ENCODE results near the gene SOX15. TPM values are rescaled to one million over a fixed set of nuclear protein-coding genes. Genes with fewer than 3 reads are reported as not detected.
A peak's percentile ranks its signal among the peaks of the same experiment; 100 is the strongest.

Gene SOX15
- total and polyA plus RNA-seq, 2 of the 13 experiments (the other 11 are each of a cell fraction or from before 2014, with no cell fraction given), result 0.07 to 0.18 TPM

DNA sequence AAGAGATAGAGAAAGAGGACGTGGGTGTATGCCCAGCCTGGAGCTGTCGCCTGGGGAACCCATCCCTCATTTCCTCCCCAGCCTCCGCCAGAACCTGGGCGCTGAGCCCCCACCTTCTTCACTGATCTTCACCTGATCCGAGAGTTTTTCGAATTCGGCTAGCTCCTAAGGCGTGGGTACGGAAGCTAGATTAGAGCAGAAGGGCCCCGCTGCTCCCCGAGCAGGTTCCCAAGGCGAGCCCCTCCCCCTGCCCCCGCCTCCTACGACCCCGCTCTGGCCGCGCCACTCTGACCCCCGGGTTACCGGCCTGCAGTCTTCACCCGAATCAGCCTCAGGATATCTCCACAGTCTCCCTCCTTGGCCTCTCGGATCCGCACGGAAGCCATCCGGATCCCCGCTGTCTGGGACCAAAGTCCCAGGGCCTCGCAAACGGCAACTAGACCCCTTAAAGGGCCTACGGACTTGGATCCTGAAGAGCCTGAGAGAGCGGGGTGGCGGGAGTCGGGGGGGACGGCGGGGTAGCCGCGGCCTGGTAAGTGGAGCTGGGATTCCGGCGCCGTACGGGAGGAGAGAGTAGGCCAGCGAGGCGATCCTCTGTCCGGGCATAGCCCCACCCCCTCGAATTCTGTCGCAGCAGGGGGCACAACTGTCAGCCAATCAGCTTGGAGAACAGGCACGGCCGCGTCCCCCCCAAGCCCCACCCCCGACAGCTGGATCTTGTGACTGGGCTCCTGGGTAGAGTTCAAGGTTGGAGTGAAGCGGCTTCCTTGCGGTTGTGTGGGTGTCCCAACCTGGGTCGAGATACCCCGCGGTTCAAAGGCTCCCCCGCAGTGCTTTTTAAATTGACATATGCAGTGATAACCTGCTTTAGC, 37.6 kb upstream of the SOX15 start, which contains the start of gene SAT2 (continued):
- TF ChIP-seq, protein P1, sequence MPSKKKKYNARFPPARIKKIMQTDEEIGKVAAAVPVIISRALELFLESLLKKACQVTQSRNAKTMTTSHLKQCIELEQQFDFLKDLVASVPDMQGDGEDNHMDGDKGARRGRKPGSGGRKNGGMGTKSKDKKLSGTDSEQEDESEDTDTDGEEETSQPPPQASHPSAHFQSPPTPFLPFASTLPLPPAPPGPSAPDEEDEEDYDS (CRISPR knock-in tag; IDR thresholded peaks at IDR 0.05), result peak; percentile 76
- TF ChIP-seq FLYWCH1 (CRISPR knock-in tag; IDR thresholded peaks at IDR 0.05), result no peak
- no peak for TF ChIP-seq CBX5 (CRISPR knock-in tag; IDR thresholded peaks at IDR 0.05; ENCODE audit: borderline replicate concordance)
- TF ChIP-seq ZSCAN31 (CRISPR knock-in tag; IDR thresholded peaks at IDR 0.05; ENCODE audit: low read depth), result no peak
- TF ChIP-seq, protein P2, sequence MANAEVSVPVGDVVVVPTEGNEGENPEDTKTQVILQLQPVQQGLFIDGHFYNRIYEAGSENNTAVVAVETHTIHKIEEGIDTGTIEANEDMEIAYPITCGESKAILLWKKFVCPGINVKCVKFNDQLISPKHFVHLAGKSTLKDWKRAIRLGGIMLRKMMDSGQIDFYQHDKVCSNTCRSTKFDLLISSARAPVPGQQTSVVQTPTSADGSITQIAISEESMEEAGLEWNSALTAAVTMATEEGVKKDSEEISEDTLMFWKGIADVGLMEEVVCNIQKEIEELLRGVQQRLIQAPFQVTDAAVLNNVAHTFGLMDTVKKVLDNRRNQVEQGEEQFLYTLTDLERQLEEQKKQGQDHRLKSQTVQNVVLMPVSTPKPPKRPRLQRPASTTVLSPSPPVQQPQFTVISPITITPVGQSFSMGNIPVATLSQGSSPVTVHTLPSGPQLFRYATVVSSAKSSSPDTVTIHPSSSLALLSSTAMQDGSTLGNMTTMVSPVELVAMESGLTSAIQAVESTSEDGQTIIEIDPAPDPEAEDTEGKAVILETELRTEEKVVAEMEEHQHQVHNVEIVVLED (CRISPR knock-in tag; IDR thresholded peaks at IDR 0.05; ENCODE audit: borderline replicate concordance), result peak; percentile 24; the same call in 1 of the 2 replicates
- no peak for TF ChIP-seq NFATC3 (CRISPR knock-in tag; IDR thresholded peaks at IDR 0.05)
- TF ChIP-seq NR2F1 (CRISPR knock-in tag; IDR thresholded peaks at IDR 0.05), result no peak; a peak in 1 of 4 replicates
- peak; percentile 77 for TF ChIP-seq ASH2L (IDR thresholded peaks at IDR 0.05; ENCODE audit: insufficient read length, low read depth, low read length)
- TF ChIP-seq, protein P3, sequence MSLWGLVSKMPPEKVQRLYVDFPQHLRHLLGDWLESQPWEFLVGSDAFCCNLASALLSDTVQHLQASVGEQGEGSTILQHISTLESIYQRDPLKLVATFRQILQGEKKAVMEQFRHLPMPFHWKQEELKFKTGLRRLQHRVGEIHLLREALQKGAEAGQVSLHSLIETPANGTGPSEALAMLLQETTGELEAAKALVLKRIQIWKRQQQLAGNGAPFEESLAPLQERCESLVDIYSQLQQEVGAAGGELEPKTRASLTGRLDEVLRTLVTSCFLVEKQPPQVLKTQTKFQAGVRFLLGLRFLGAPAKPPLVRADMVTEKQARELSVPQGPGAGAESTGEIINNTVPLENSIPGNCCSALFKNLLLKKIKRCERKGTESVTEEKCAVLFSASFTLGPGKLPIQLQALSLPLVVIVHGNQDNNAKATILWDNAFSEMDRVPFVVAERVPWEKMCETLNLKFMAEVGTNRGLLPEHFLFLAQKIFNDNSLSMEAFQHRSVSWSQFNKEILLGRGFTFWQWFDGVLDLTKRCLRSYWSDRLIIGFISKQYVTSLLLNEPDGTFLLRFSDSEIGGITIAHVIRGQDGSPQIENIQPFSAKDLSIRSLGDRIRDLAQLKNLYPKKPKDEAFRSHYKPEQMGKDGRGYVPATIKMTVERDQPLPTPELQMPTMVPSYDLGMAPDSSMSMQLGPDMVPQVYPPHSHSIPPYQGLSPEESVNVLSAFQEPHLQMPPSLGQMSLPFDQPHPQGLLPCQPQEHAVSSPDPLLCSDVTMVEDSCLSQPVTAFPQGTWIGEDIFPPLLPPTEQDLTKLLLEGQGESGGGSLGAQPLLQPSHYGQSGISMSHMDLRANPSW (CRISPR knock-in tag; IDR thresholded peaks at IDR 0.05; ENCODE audit: borderline replicate concordance), result no peak
- TF ChIP-seq SOX5 (CRISPR knock-in tag; IDR thresholded peaks at IDR 0.05; ENCODE audit: borderline replicate concordance), result peak; percentile 21; the same call in 1 of the 2 replicates
- no peak for TF ChIP-seq CENPX (CRISPR knock-in tag; IDR thresholded peaks at IDR 0.05)
- TF ChIP-seq ZNF746 (CRISPR knock-in tag; IDR thresholded peaks at IDR 0.05), result 0 out of 2 replicates have a peak, but pooled peaks have one; percentile 32
- no peak for TF ChIP-seq ZNF556 (CRISPR knock-in tag; IDR thresholded peaks at IDR 0.05; ENCODE audit: borderline replicate concordance)
- TF ChIP-seq, protein P4, sequence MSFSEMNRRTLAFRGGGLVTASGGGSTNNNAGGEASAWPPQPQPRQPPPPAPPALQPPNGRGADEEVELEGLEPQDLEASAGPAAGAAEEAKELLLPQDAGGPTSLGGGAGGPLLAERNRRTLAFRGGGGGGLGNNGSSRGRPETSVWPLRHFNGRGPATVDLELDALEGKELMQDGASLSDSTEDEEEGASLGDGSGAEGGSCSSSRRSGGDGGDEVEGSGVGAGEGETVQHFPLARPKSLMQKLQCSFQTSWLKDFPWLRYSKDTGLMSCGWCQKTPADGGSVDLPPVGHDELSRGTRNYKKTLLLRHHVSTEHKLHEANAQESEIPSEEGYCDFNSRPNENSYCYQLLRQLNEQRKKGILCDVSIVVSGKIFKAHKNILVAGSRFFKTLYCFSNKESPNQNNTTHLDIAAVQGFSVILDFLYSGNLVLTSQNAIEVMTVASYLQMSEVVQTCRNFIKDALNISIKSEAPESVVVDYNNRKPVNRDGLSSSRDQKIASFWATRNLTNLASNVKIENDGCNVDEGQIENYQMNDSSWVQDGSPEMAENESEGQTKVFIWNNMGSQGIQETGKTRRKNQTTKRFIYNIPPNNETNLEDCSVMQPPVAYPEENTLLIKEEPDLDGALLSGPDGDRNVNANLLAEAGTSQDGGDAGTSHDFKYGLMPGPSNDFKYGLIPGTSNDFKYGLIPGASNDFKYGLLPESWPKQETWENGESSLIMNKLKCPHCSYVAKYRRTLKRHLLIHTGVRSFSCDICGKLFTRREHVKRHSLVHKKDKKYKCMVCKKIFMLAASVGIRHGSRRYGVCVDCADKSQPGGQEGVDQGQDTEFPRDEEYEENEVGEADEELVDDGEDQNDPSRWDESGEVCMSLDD (CRISPR knock-in tag; IDR thresholded peaks at IDR 0.05; ENCODE audit: borderline replicate concordance), result peak; percentile 79; the same call in 1 of the 2 replicates
- no peak for TF ChIP-seq ARNT (IDR thresholded peaks at IDR 0.05)
- peak; percentile 59; the same call in 1 of the 2 replicates for TF ChIP-seq KLF15 (CRISPR knock-in tag; IDR thresholded peaks at IDR 0.05; ENCODE audit: borderline replicate concordance)
- TF ChIP-seq ARNTL (CRISPR knock-in tag; IDR thresholded peaks at IDR 0.05), result 0 out of 2 replicates have a peak, but pooled peaks have one; percentile 33
- TF ChIP-seq EEA1 (CRISPR knock-in tag; IDR thresholded peaks at IDR 0.05; ENCODE audit: borderline replicate concordance), result peak; percentile 30; the same call in 1 of the 2 replicates
- TF ChIP-seq KDM5A (IDR thresholded peaks at IDR 0.05; ENCODE audit: borderline replicate concordance, low read length), result no peak; the same call in 1 of the 2 replicates
- no peak for TF ChIP-seq ZNF558 (CRISPR knock-in tag; IDR thresholded peaks at IDR 0.05; ENCODE audit: borderline replicate concordance)
- TF ChIP-seq NFE2L1 (CRISPR knock-in tag; IDR thresholded peaks at IDR 0.05; ENCODE audit: borderline replicate concordance), result no peak

All from HepG2 (cell line).